NCI-H2107 treated with DMSO at 0.1 percent for 48 hours (cell line): ENCODE measurements around the gene SUPT7L.
A peak's percentile ranks its signal among the peaks of the same experiment; 100 is the strongest.

Experiments used
- DNase-seq: peaks from one replicate; lab custom pipeline; 2025; ENCODE audit not compliant: unreplicated experiment; lab: John Stamatoyannopoulos, UW

Gene SUPT7L, protein sequence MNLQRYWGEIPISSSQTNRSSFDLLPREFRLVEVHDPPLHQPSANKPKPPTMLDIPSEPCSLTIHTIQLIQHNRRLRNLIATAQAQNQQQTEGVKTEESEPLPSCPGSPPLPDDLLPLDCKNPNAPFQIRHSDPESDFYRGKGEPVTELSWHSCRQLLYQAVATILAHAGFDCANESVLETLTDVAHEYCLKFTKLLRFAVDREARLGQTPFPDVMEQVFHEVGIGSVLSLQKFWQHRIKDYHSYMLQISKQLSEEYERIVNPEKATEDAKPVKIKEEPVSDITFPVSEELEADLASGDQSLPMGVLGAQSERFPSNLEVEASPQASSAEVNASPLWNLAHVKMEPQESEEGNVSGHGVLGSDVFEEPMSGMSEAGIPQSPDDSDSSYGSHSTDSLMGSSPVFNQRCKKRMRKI

DNA sequence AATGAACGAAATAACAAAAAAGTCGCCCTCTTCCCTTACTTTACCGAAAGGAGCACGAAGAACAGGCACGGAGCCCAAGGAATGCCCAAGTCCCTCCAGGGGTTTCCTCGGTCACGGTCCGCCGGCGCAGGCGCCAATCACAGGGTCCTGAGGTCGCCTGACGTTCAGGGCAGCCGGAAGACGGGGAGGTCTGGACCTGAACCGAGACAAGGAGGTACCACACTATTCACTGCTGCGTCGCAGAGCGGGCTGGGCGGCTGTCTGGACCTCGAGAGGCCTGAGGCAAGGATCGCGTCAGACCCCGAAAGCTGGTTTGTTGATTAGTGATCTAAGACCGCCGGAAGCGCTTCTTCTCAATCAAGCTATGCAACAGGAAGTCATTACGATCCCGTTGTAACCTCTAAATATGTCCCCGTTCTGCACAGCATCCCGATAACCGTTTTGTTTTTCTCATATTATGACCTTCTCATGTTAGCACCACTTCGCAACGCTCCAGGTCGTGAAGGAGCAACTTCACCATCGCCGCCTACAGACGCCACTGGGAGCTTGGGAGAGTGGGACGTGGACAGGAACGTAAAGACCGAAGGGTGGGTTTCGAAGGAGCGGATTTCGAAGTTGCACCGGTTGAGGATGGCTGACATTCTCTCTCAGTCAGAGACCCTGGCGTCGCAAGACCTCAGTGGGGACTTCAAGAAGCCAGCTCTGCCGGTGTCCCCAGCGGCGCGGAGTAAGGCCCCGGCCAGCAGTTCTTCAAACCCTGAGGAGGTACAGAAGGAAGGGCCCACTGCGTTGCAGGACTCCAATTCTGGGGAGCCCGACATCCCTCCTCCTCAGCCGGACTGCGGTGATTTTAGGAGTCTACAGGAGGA lies at the start of gene SUPT7L, which contains the start of gene SLC4A1AP:
TSS of gene SUPT7L (minus strand) at position 330 of the 869 bp plus-strand sequence. CDS start 1,422 bp downstream, outside the sequence.
TSS of gene SLC4A1AP (plus strand) at position 605 of the 869 bp plus-strand sequence. CDS start at position 631, 26 bp downstream.
- peak; percentile 76 for DNase-seq

DNA sequence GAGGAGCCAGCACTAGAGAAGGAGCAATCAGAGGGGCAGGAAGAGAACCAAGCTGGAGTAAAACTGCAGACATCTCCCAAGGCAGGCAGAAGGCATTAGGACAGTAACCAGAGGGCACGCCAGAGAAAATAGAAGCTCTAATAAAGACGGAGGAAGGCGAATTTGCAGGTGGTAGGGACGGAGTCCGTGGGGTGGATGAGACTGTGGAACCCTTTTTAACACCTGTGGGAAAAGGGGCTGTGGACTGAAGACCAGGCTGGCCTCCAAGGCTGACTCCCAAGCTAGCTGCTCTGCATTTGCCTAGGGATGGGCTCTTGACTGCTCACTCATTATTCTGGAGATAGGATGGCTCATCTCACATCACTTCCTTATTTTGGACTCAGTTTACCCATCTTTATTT lies 49.8 kb upstream of the SUPT7L start:
- DNase-seq, result no peak

DNA sequence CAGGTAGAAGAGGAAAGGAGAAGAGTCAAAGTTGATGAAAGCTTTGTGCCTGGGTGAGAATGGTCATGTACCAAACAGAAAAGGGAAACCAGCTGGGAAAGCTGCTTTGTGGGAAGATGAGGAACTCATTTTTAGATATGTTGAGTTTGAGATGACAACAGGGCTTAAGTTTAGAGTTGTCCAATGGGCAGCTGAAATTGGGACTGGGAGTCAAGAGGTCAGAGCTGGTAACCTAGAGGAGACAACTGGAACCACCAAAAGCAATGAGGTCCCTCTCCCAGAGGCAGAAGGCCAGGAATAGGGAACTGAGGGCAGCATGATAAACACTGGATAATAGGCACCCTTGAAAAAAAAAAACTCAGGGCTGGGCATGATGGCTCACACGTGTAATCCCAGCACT lies 49.1 kb upstream of the SUPT7L start:
- DNase-seq, result no peak

DNA sequence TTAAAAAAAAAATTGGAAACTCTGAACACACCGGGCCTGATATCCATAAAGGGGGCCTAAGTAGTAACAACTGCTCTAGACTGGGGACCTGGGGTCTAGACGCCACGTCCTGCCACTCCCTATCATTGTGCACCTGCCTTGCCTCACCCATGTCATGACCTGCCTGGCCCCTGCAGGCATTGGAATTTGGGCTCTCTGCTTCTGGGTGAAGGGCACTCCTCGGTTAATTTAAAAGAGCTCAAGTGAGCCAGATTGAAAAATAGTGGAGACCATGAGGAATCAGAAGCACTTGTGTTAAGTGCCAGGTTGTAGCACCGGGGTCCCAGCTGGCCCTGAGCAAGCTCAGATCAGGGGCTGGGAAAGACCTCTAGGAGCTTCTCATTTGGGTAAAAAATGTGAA lies 48.4 kb upstream of the SUPT7L start:
- no peak for DNase-seq

DNA sequence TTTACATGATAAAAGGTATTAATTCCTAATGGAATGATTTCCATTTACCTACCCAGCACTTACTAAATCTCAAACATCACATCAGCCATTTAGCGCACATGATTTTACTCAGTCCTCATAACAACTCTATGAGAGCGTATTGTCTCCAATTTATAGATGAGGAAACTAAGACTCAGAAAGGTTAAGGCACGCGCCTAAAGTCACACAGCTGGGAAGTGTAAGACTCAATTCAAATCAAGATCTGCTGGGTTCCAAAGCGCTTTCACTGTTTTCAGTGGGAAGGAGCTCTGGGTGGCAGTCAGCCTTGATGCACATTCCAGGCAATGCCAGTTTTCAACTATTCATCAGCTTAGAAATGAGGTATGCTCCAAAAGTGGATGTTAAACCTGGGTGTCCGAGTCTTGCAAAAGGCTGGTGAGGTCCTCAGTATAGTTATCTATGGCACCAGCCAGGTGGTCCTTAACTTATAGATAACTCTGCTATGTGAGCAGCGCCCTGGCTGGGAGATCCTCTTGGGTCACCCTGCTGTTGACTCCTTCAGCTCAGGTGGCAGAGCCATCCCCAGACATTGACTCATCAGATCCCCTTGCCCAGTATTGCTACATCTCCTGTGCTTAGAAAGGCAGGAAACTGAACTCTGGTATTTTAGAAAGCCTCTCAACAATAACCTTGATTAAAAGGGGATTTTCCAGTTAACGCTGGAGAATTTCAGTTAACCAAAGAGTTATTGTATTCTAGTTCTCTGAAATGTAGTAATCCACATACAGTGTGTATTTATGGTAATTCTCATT lies 47.4 kb upstream of the SUPT7L start:
- DNase-seq, result no peak

DNA sequence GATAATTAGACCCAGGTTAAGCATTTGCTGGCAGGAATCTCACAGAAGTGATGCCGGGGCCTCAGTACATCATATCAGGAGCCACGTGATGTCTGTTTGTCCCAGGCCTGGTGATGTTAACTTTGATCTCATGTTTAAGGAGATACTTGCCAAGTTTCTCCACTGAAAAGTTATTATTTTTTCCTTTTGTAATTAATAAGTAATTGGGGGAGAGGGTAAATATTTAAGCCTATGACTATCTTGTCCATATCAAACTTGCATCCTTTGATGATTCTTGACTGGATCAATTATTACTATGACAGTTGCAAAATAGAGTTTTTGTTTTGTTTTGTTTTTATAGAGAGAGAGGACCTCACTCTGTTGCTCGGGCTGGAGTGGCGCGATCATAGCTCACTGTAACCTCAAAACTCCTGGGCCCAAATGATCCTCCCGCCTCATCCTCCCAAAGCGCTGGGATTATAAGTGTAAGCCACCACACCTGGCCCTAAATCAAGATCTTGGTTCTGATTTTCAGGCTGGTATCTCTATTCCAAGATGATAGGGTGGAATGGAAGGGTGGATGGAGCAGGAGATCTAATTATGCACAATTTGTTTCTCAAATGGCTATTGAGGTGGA lies 46.7 kb upstream of the SUPT7L start:
- DNase-seq, result no peak

DNA sequence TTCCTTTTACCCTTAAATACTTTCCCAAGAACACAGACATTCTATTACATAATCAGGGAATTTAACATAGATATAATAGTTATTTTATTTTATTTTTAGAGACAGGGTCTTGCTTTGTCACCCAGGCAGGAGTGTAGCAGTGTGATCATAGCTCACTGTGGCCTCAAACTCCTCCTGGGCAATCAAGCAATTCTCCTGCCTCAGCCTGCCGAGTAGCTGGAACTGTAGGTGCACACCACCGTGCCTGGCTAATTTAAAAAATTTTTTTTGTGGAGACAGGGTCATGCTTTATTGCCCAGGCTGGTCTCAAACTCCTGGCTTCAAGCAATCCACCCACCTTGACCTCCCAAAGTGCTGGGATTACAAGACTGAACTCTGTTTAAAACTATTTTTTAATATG lies 45.9 kb upstream of the SUPT7L start:
- no peak for DNase-seq

DNA sequence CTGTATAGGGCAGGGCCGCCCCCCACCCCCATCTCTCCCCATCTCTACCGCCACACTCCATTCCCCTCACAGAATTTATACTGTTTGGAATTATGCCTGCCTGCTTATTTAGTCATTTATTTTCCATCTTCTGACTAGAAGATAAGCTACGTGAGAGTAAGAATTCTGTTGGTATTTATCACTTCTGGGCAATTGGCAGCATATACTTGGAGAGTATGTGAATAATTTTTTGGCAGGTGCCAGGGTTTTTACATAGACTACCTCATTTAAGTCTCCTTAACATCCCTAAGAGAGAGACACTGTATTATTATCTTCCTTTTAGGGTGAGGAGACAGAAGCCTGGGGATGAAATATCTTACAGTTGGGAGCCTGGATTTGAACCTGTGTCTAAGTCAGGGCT lies 45.3 kb upstream of the SUPT7L start:
- DNase-seq, result no peak

DNA sequence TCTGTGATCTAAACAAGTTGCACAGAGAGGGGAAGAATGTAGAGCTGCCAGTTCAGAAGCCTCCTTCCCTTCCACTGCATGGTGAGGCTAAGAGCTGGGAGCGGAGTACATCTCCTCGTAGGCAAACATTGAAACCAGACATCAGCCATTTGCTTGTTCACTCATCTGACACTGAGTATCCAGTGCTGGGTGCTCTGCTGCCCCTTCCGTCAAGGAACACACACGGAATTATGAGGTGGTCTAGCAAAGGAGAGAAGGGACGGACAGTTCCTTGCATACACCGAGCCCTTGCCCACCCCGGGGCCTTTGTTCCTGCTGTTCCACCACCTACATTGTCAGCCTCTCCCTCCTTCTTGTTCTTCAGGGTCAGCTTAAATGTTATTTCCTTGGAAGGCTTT lies 44.8 kb upstream of the SUPT7L start:
- DNase-seq, result no peak

DNA sequence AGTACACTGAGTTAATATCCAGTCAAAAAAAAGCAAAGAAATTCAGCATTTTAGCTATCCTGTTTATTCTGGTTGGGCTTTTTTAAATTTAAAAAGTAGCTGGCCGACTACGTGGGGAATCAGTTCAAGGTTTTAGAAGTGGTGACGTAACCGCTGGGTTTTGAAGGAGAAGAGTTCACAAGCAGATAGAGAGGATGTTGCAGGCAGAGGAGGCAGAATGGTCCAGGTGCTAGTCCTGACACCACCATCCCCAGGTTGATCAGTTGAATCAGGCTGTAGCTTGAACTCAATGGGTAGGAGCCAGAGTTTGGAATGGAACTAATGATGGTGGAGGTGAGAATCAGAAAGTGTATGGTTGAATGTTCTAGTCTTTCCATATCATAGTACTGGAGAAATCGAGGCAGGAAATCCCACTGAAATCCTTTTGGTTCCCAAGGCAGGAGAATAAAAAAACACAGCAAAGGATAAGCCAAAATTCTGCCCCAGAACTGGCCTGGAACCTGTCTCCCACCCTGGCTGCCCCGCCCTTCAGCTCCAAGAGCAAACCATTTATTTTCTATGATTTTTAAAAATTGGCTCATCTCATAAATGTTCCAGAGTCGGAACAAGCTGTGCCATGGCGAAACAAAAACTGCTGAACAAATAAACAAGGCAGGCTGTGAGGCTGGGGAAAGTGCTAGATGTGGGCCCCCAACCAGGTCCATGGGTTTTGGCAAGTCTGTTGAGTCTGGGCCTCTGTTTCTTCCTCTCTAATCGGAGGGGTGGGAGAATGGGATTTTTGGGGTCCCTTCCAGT lies 44.2 kb upstream of the SUPT7L start:
- DNase-seq, result no peak

DNA sequence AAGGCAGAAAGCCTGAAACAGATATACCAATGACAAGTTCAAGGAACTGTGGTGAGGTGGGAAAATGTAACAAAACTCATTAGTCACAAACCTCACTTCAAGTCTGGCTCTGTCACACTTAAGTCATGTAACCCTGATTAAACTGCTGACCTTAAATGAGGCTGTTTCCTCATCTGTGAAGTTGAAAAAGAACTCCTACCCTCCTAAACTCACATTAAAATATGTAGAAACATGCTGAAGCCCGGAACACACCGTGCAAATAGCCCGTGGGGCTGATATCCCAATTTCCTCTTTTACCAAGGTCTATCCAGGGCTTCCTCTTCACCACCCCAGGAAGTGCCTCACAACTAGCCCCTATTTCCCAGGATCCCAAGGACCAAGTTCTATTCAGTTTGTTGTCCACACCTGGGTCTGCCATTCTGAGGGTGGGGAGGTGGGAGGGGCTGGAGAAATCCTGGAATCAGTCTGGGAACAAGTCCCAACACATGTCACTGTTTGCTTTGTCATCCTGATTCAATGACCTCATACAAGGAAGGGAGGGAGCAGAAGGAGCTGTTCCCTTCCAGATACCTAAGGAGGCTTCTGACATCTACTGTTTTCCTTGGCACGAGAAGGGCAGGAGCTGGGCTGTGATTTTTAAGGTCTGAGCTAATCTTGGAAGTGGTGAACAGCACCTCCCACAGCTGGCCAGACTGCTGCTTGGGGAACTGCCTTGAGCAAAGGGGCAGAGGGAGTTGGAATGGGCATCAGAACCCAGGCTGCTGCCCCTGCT lies 42.6 kb upstream of the SUPT7L start:
- DNase-seq, result no peak

DNA sequence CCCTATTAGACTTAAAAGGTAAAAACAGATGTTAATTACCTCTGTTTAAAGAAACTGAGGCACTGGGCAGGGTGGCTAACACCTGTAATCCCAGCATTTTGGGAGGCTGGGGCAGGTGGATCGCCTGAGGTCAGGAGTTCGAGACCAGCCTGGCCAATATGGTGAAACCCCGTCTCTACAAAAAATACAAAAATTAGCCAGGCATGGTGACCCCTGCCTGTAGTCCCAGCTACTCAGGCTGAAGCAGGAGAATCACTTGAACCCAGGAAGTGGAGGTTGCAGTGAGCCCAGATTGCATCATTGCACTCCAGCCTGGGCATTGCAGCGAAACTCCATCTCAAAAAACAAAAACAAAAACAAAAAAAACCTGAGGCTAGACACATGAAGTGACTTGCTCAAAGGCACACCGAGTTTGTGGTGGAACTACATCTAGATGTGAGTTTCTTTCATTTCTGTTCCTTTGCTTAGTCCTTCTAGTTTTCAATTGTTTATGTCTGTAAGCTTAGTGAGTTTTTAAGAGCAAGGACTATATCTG lies 41.0 kb upstream of the SUPT7L start:
- DNase-seq, result no peak

DNA sequence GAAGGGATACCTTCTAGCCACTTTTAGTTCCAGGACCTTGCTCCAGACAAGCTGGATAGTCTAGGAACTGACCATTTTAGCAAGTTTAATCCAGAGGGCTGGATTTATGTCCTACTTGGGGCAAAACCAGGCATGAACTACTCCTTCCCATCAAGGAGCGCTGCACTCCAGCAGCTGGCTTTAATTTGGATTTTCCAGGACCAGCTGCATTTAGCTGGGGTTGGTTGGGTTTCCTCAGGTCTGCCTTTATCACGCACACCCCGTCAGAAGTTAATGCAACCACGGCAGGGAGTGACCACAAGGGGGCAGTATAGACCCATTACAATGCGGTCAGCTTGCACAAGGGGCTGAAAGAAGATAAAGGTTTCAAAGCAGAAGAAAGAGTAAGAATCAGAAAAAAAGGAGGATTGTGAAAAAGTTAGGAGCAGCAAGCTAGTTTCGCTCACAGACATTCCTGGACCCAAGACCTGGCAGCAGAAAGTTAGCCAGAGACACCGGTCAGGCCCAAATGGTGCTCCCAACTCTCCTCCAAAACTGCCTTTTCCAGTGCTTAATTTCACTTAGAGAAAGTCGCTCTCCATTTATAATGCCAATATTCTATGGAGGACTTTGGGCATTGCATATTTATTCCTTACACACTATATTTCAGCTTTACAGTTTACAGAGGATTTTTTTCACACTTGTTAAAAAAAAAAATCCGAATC lies 40.4 kb upstream of the SUPT7L start:
- peak; percentile 50 for DNase-seq

DNA sequence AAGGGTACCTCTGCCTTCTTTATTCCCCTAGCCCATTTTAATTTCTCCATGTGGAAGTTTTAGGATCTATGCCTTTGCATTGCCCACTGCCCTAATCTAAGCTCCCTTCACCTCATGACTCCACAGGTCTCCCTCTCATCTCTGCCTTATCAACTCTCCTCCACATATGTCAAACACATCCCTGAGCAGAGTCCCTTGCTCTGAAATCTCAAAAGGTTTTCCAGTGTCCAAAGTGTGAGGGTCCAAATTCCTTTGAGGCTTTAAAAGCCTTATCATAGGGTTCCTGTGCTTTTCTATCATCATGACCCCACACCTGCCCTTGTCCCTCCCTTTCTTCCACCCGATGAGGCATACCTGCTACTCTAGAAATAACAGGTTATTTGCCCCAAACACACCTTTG lies 38.9 kb upstream of the SUPT7L start:
- DNase-seq, result no peak

DNA sequence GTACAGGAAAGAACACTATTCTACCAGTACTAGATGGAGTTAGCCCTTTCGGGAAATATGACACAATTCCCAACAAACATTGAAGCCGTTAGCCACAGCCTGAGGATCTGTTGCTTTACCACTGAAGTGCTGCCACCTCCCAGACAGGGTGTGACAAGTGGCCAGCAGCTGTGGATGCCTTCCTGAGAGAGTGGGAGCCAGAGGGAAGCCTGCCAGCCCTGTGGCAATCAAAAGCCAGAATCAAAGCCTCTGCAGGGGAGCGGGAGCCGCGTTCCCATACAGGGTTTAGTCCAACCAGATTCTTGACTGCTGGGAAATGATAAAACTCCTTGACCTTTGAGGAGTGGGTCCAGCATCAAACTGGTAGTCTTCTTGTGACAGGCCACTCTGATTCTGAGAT lies 38.3 kb upstream of the SUPT7L start:
- peak; percentile 86 for DNase-seq

DNA sequence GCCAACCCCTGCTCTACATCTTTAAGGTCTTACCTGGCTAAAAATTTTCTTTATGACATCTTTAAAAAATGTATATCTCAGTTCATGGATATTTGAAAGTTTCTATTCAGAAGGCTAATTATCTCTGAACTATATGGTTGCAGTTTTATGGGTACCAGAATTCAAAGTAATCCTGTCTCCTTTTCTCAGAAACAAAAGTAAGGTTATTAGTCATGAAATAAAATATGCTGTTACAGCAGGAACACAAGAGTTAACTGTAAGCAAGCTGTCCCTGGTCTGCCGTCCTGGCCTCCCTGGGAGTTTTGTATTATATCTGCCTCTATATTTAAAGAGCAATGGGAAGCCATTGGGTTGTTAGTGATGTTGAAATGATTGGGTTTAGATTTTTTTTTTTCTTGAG lies 34.2 kb upstream of the SUPT7L start:
- no peak for DNase-seq

DNA sequence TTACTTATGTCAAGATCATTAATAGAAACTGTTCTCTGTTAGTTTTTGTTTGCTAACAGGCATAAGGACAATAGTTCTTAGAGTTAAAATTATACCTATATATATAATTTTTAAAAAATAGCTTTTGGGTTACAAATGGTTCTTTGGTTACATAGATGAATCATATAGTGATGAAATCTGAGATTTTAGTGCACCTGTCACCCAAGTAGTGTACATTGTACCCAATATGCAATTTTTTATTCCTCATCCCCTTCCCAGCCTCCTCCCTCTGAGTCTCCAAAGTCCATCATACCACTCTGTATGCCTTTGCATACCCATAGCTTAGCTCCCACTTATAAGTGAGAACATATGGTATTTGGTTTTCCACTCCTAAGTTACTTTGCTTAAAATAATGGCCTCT lies 26.6 kb upstream of the SUPT7L start:
- no peak for DNase-seq

DNA sequence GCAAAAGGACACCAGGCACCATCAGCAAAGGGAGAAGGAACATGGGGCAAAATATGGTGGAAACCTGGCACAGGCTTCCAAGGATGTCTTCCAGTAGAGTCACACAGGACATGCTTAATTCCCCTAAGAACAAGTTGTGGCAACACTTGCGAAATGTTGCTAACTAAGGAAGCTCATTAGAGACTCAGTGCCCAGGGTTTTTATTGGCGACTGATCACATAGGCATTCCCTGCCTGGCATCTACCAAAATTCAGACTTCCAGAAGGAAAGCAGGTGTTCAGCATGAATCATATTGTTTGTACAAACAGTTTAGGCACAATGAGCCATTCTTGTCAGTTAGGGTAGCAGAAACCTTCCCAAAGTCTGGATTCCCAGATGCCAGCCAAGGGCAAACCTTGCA lies 26.0 kb upstream of the SUPT7L start:
- peak; percentile 6 for DNase-seq
